Activated CD4-positive, alpha-beta T cell treated with anti-CD3 and anti-CD28 coated beads, Interleukin-2, amount 50 U/mL, for 24 hours (primary cell): Measurements from ENCODE around the gene INCENP.
A peak's percentile ranks its signal among the peaks of the same experiment; 100 is the strongest.
"Not testable (repeated sequence)": the region's sequence is repeated elsewhere in the genome, so short reads cannot be mapped to it uniquely, and the experiment has no call there.

Experiments used
- DNase-seq, 2 donors: peaks; one replicate each; pipeline ENCODE4 v3.0.0-alpha.2; 2020; ENCODE audit warnings: low read depth in 1 of 2, low spot score in 1 of 2

The INCENP gene

GRCh38 chr11:62123669-62124185, at the start of gene INCENP:
TSS of gene INCENP (plus strand) at chr11:62124011. CDS start at chr11:62128162, 4,151 bp downstream.
- DNase-seq, result peak; percentile 81 to 93

GRCh38 chr11:62075438-62075837, 48.4 kb upstream of the INCENP start:
- DNase-seq, result no peak

- no peak for DNase-seq
Observed at GRCh38 chr11:62077132-62077531, 46.7 kb upstream of the INCENP start.

- DNase-seq, result peak; percentile 63 to 69
Observed at GRCh38 chr11:62081378-62082291, 42.2 kb upstream of the INCENP start.

- no peak for DNase-seq
Observed at GRCh38 chr11:62082292-62082657, 41.5 kb upstream of the INCENP start.

GRCh38 chr11:62084801-62085200, 39.0 kb upstream of the INCENP start:
- DNase-seq, result not testable (repeated sequence)

- no peak for DNase-seq
Observed at GRCh38 chr11:62087694-62088093, 36.1 kb upstream of the INCENP start.

- DNase-seq, result no peak
Observed at GRCh38 chr11:62088331-62088933, 35.4 kb upstream of the INCENP start.

GRCh38 chr11:62103141-62103540, 20.7 kb upstream of the INCENP start:
- DNase-seq, result no peak

GRCh38 chr11:62103986-62104385, 19.8 kb upstream of the INCENP start:
- DNase-seq, result no peak

GRCh38 chr11:62104816-62105653, 18.8 kb upstream of the INCENP start:
- no peak for DNase-seq

GRCh38 chr11:62105667-62106191, 18.1 kb upstream of the INCENP start:
- no peak for DNase-seq

- peak in 1 of 2 donors; percentile 37 for DNase-seq
Observed at GRCh38 chr11:62108017-62108750, 15.6 kb upstream of the INCENP start.

- DNase-seq, result no peak
Observed at GRCh38 chr11:62108971-62109404, 14.8 kb upstream of the INCENP start.

GRCh38 chr11:62115085-62115694, 8.6 kb upstream of the INCENP start:
- DNase-seq, result no peak

- DNase-seq, result no peak
Observed at GRCh38 chr11:62116451-62116850, 7.4 kb upstream of the INCENP start.

GRCh38 chr11:62119569-62119968, 4.2 kb upstream of the INCENP start:
- no peak for DNase-seq

GRCh38 chr11:62120001-62120400, 3.8 kb upstream of the INCENP start:
- no peak for DNase-seq

- no peak for DNase-seq
Observed at GRCh38 chr11:62120431-62120830, 3.4 kb upstream of the INCENP start.

GRCh38 chr11:62122076-62122475, 1.7 kb upstream of the INCENP start:
- DNase-seq, result no peak
